A673 (cell line): ENCODE results near the gene TCF7L1. TPM values are rescaled to one million over a fixed set of nuclear protein-coding genes. Genes with fewer than 3 reads are reported as not detected.

Experiments
- BruUV-seq: library from RNA; stranded (reverse); fragments of 400-500 nt; replicated peaks from 2 replicates; lab custom pipeline; 2021; lab: Mats Ljungman, UMichigan
- CTCF ChIA-PET: fragments of 300-600 bp; sonication (Branson Sonifier 250); formaldehyde crosslinking; loops from one replicate; lab custom pipeline; 2022; ENCODE audit warnings: antibody characterized with exemption; lab: Charles Lee
- POLR2A ChIA-PET: fragments of 300-600 bp; sonication (Branson Sonifier 250); formaldehyde crosslinking; loops from one replicate; lab custom pipeline; 2022; ENCODE audit warnings: antibody characterized with exemption; ENCODE audit not compliant: low non-redundant PET; lab: Charles Lee
- DNase-seq: peaks from one replicate; pipeline ENCODE4 v3.0.0-alpha.2; 2015; ENCODE audit warnings: low spot score
- H3K27ac ChIP-seq: fragments of 200-600 bp; sonication (generic); 2 replicates; pipeline ENCODE4 v1.5.1; 2016; ENCODE audit warnings: mixed run types, low read depth, mild to moderate bottlenecking, mixed read lengths, antibody characterized with exemption, low read length; ENCODE audit not compliant: poor library complexity, severe bottlenecking
- H3K27me3 ChIP-seq: fragments of 200-600 bp; sonication (generic); replicated peaks from 2 replicates; pipeline ENCODE4 v1.6.1; 2017; ENCODE audit warnings: mixed run types, low read depth, mild to moderate bottlenecking, mixed read lengths, antibody characterized with exemption, low read length; ENCODE audit not compliant: insufficient read depth, poor library complexity
- H3K36me3 ChIP-seq: fragments of 200-600 bp; sonication (generic); 2 replicates; pipeline ENCODE4 v1.6.1; 2016; ENCODE audit warnings: mixed run types, mild to moderate bottlenecking, mixed read lengths, antibody characterized with exemption, low read length; ENCODE audit not compliant: insufficient read depth, poor library complexity, severe bottlenecking
- H3K4me1 ChIP-seq: fragments of 200-600 bp; sonication (generic); 2 replicates; pipeline ENCODE4 v1.6.1; 2017; ENCODE audit warnings: mixed run types, mild to moderate bottlenecking, mixed read lengths, antibody characterized with exemption, low read length; ENCODE audit not compliant: insufficient read depth, poor library complexity, severe bottlenecking
- H3K4me3 ChIP-seq: fragments of 200-600 bp; sonication (generic); 2 replicates; pipeline ENCODE4 v1.5.1; 2016; ENCODE audit warnings: low read depth, mixed run types, mild to moderate bottlenecking, mixed read lengths, low read length; ENCODE audit not compliant: poor library complexity, severe bottlenecking
- H3K9me3 ChIP-seq: fragments of 200-600 bp; sonication (generic); 2 replicates; pipeline ENCODE4 v1.6.1; 2016; ENCODE audit warnings: mixed run types, low read depth, mild to moderate bottlenecking, mixed read lengths, antibody characterized with exemption, low read length; ENCODE audit not compliant: poor library complexity, severe bottlenecking
- EZH2 ChIP-seq: fragments of 200-600 bp; sonication (generic); IDR thresholded peaks from 2 replicates; pipeline ENCODE4 v1.6.1; 2017; ENCODE audit warnings: borderline replicate concordance, low read depth, mild to moderate bottlenecking, mixed read lengths, antibody characterized with exemption, low read length; ENCODE audit not compliant: poor library complexity, severe bottlenecking
- intact Hi-C: fragments of 100-400 bp; cut with micrococcal nuclease; formaldehyde crosslinking; loops from one replicate; pipeline ENCODE4 v1.10.0; 2022; ENCODE audit not compliant: unreplicated experiment
- total RNA-seq: library from RNA; stranded (reverse); gene quantifications from 2 replicates; pipeline ENCODE4 v1.2.3, GENCODE V29; 2021
- TF ChIP-seq, protein P1 (sequence below): fragments of 300-800, 200-600 bp; sonication (generic); conservative IDR thresholded peaks from 2 replicates; pipeline ENCODE4 v1.5.1; 2017; ENCODE audit warnings: low read depth, mild to moderate bottlenecking, antibody characterized with exemption, low read length, moderate library complexity, mixed read lengths

The TCF7L1 gene
- total RNA-seq, 1 experiment from 2014 or later = 21.9 TPM

DNA sequence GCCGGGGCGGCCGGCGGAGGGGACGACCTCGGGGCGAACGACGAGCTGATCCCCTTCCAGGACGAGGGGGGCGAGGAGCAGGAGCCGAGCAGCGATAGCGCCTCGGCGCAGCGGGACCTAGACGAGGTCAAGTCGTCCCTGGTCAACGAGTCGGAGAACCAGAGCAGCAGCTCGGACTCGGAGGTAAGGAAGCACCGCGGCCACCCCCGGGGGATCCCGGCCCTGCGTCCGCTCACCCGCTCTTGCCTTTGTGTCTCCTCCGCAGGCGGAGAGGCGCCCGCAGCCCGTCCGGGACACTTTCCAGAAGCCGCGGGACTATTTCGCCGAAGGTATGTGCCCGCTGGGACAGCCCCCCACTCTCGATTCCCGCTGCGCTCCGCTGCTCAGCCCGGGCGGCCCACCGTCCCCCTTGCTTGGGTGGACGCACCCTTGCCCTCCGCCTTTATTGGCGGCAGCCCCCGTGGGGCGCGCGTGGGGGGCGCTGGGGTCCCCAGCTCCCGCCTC, 611 bp downstream of the TCF7L1 start:
- no peak for TF ChIP-seq EZH2
- TF ChIP-seq, protein P1, sequence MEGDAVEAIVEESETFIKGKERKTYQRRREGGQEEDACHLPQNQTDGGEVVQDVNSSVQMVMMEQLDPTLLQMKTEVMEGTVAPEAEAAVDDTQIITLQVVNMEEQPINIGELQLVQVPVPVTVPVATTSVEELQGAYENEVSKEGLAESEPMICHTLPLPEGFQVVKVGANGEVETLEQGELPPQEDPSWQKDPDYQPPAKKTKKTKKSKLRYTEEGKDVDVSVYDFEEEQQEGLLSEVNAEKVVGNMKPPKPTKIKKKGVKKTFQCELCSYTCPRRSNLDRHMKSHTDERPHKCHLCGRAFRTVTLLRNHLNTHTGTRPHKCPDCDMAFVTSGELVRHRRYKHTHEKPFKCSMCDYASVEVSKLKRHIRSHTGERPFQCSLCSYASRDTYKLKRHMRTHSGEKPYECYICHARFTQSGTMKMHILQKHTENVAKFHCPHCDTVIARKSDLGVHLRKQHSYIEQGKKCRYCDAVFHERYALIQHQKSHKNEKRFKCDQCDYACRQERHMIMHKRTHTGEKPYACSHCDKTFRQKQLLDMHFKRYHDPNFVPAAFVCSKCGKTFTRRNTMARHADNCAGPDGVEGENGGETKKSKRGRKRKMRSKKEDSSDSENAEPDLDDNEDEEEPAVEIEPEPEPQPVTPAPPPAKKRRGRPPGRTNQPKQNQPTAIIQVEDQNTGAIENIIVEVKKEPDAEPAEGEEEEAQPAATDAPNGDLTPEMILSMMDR = no peak
- Histone ChIP-seq H3K9me3 (no peaks in the 10 kb centered on the region), H3K27ac (peak overlapping the region; percentile 55), H3K36me3 (peaks cover 3% of the 10 kb centered on the region), H3K4me3 (peak overlapping the region; percentile 71), H3K27me3 (no peaks in the 10 kb centered on the region), H3K4me1 (peaks cover 18% of the 10 kb centered on the region)
- POLR2A ChIA-PET = interaction anchor here (0.6 kb wide), 1 partner anchor 783 kb away, joined by 3 read pairs; no protein-coding TSS in a partner anchor
- intact Hi-C loops = loop anchor here (2.0 to 5.0 kb wide), 4 partner anchors 62 to 207 kb away; no protein-coding TSS in a partner anchor
- CTCF ChIA-PET = interaction anchor here (1.4 to 2.0 kb wide), 2 partner anchors 82 to 151 kb away, joined by 15 to 16 read pairs; no protein-coding TSS in a partner anchor
- DNase-seq = peak; percentile 49
- BruUV-seq = no TSS peak

DNA sequence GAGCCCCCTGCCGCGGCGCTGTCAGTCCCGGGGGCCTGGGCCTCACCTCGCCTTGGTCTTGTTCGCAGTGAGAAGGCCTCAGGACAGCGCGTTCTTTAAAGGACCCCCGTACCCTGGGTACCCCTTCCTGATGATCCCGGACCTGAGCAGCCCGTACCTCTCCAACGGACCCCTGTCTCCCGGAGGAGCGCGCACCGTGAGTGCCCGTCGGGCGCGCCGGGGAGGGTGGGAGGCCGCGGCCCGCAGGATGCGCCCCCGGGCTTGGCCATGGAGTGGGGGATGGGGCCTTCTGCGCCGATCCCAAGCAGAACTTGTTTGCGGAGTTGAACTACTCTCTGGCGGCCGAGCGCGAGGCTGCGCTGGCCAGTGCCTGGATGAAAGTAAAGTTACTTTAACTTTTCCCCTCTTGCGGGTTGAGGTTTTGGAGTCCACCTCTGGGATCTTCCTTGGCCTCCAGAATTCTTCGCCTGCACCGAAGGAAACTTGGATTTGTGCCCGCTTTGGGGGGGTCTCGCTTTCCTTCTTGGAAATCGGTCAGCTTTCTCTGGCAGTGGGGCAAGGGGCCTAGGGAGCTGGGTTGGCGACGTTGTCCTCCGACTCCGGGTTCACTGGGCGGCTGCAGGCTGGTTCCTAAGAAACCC, 1.2 kb downstream of the TCF7L1 start:
- no TSS peak for BruUV-seq
- Histone ChIP-seq H3K27ac (peak overlapping the region; percentile 55), H3K9me3 (no peaks in the 10 kb centered on the region), H3K36me3 (peaks cover 3% of the 10 kb centered on the region), H3K27me3 (no peaks in the 10 kb centered on the region), H3K4me1 (peaks cover 18% of the 10 kb centered on the region), H3K4me3 (peak overlapping the region; percentile 71)
- no peak for TF ChIP-seq EZH2
- TF ChIP-seq, protein P1 = no peak
- ChIA-PET POLR2A (interaction anchor here (0.6 kb wide), 1 partner anchor 782 kb away, joined by 3 read pairs; no protein-coding TSS in a partner anchor), CTCF (interaction anchor here (2.0 kb wide), 1 partner anchor 150 kb away, joined by 15 read pairs; no protein-coding TSS in a partner anchor)
- intact Hi-C loops = loop anchor here (5.0 kb wide), 2 partner anchors 62 to 207 kb away; no protein-coding TSS in a partner anchor
- no peak for DNase-seq

DNA sequence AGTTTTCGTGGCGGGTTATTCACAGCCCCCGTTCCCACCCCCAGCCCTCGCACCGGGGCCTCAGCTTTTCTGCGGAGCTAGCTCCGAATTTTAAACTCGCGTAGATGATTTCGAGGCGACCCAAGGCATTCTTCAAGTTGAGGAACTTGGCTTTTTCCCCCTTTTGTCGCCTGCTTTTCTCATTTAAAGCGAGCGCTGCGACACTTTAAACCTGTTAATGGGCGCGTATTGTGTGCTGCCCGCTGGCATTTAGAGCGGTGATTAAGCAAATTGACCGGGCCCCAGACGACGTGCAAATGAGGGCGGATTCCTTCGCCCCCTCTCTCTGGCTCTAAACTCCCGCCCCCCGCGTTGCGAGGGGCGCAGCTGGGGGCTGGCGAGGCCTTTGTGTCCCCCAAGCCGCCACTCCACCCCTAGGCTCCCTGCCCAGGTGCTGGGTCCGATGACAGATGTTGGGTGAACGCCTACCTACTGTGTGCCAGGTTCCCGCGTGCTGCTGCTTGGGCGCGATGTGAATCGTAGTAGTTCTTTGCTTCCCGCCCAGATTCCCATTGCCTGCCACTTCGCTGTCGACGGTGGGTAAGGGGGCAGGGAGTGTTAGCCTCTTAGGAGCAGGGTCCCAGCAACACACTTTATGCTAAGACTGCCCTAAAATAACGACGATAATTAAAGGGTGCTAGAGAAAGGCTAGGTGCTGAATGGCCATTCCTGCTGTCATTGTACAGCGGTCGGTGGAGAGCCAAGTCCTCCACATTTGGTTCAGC, 1.9 kb downstream of the TCF7L1 start:
- ChIA-PET POLR2A (no interaction called here), CTCF (interaction anchor here (0.6 kb wide), 1 partner anchor 44 kb away, joined by 3 read pairs; no protein-coding TSS in a partner anchor)
- no TSS peak for BruUV-seq
- DNase-seq = no peak
- Histone ChIP-seq H3K4me3 (peak overlapping the region; percentile 71), H3K36me3 (peaks cover 3% of the 10 kb centered on the region), H3K27me3 (no peaks in the 10 kb centered on the region), H3K27ac (no peak overlapping the region), H3K9me3 (no peaks in the 10 kb centered on the region), H3K4me1 (peaks cover 18% of the 10 kb centered on the region)
- intact Hi-C loops = loop anchor here (5.0 kb wide), 2 partner anchors 63 to 208 kb away; no protein-coding TSS in a partner anchor
- TF ChIP-seq, protein P1 = no peak
- TF ChIP-seq EZH2 = no peak
